Osteoblast (primary cell): ENCODE measurements around the gene UBN1. TPM values are rescaled to one million over a fixed set of nuclear protein-coding genes. Genes with fewer than 3 reads are reported as not detected.

ENCODE experiments used
- DNase-seq: peaks from one replicate; pipeline ENCODE4 v3.0.0; 2011; ENCODE audit warnings: low spot score, mixed read lengths; ENCODE audit not compliant: insufficient read length; ENCODE audit errors: missing footprints
- H2AFZ ChIP-seq: 2 replicates; pipeline ENCODE4 v1.6.0; 2011; ENCODE audit warnings: mild to moderate bottlenecking, low read length
- H3K27ac ChIP-seq: 2 replicates; pipeline ENCODE4 v1.5.1; 2011; ENCODE audit warnings: mild to moderate bottlenecking, low read depth, low read length, moderate library complexity
- H3K27me3 ChIP-seq: 2 replicates; pipeline ENCODE4 v1.6.0; 2012; ENCODE audit warnings: mild to moderate bottlenecking, control low read depth, inconsistent platforms, low read length, moderate library complexity; ENCODE audit not compliant: insufficient read depth
- H3K36me3 ChIP-seq: 2 replicates; pipeline ENCODE4 v1.5.1; 2011; ENCODE audit warnings: mild to moderate bottlenecking, low read length, control low read depth, moderate library complexity; ENCODE audit not compliant: insufficient read depth
- H3K4me1 ChIP-seq: 2 replicates; pipeline ENCODE4 v1.5.1; 2011; ENCODE audit warnings: mild to moderate bottlenecking, low read length, control low read depth, moderate library complexity; ENCODE audit not compliant: insufficient read depth
- H3K4me2 ChIP-seq: 2 replicates; pipeline ENCODE4 v1.6.0; 2011; ENCODE audit warnings: mild to moderate bottlenecking, low read length; ENCODE audit not compliant: insufficient read depth
- H3K4me3 ChIP-seq: fragments of 200-600 bp; sonication (generic); 3 replicates; pipeline ENCODE4 v1.5.1; 2012; ENCODE audit warnings: mild to moderate bottlenecking, low read length, inconsistent platforms; ENCODE audit not compliant: insufficient read depth
- H3K79me2 ChIP-seq: 2 replicates; pipeline ENCODE4 v1.6.0; 2012; ENCODE audit warnings: mild to moderate bottlenecking, low read length, control low read depth, inconsistent platforms; ENCODE audit not compliant: insufficient read depth
- H3K9me3 ChIP-seq: 2 replicates; pipeline ENCODE4 v1.5.1; 2011; ENCODE audit warnings: low read depth, low read length, control low read depth
- H4K20me1 ChIP-seq: 2 replicates; pipeline ENCODE4 v1.6.0; 2012; ENCODE audit warnings: mild to moderate bottlenecking, low read length, control low read depth; ENCODE audit not compliant: insufficient read depth
- total RNA-seq: library from RNA; depleted of rRNA; stranded (reverse); fragments of >200 nt; gene quantifications from 2 replicates; pipeline ENCODE4 v1.2.3, GENCODE V29; 2012
- TF ChIP-seq, protein P1 (sequence below): IDR thresholded peaks from 2 replicates; pipeline ENCODE4 v1.5.1; 2011; ENCODE audit warnings: mild to moderate bottlenecking, low read depth, low read length, moderate library complexity; ENCODE audit errors: extremely low read depth

UBN1 gene
- total RNA-seq, 1 donor, result 38.4 TPM

DNA sequence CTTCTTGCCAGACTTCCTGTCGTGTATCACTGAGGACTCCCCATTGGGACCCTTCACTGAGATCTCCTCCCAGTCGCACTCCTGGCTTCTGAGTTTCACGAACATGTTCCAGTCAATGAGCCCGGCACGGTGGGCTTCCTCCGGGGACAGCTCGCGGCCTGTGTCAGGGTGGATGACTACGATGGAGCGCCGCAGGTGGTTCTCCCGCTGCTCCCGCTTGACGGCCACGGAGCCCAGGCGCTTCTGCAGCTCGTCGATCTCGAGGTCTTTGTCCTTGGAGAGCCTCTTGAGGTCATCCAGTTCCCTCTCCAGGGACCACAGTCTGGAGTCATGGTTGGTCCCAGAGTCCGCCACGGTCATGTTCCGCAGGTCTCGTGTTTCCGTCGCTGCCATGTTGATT, 36.2 kb downstream of the UBN1 start:
- TF ChIP-seq, protein P1, sequence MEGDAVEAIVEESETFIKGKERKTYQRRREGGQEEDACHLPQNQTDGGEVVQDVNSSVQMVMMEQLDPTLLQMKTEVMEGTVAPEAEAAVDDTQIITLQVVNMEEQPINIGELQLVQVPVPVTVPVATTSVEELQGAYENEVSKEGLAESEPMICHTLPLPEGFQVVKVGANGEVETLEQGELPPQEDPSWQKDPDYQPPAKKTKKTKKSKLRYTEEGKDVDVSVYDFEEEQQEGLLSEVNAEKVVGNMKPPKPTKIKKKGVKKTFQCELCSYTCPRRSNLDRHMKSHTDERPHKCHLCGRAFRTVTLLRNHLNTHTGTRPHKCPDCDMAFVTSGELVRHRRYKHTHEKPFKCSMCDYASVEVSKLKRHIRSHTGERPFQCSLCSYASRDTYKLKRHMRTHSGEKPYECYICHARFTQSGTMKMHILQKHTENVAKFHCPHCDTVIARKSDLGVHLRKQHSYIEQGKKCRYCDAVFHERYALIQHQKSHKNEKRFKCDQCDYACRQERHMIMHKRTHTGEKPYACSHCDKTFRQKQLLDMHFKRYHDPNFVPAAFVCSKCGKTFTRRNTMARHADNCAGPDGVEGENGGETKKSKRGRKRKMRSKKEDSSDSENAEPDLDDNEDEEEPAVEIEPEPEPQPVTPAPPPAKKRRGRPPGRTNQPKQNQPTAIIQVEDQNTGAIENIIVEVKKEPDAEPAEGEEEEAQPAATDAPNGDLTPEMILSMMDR, result no peak
- Histone ChIP-seq H3K4me1 (peaks cover 7% of the 10 kb centered on the region), H3K4me3 (no peak overlapping the region), H3K9me3 (no peaks in the 10 kb centered on the region), H3K4me2 (no peak overlapping the region), H4K20me1 (peaks cover 15% of the 10 kb centered on the region), H3K27ac (no peak overlapping the region), H2AFZ (no peak overlapping the region), H3K27me3 (no peaks in the 10 kb centered on the region), H3K36me3 (peaks cover 74% of the 10 kb centered on the region), H3K79me2 (no peaks in the 10 kb centered on the region)
- DNase-seq, result peak; percentile 60

DNA sequence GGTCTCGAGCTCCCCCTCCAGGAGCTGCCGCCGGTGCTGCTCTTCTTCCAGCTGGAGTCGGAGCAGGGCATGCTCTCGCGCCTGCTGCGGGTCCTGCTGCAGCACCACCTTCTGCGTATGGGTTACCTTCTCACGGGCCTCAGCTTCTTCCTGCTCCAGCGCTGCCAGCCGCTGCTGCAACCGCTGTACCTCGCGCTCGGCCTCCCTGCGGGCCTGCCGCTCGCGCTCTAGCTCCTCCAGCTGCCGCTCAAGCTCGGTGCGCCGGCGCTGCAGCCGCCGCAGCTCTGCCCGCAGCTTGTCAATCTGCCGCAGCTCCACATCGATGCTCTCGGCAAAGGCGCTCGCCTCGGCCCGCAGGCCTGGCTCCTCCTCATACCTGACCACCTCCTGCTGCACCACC, 36.9 kb downstream of the UBN1 start:
- Histone ChIP-seq H2AFZ (no peak overlapping the region), H3K4me2 (no peak overlapping the region), H3K79me2 (no peaks in the 10 kb centered on the region), H3K9me3 (no peaks in the 10 kb centered on the region), H3K36me3 (peaks cover 71% of the 10 kb centered on the region), H4K20me1 (peaks cover 15% of the 10 kb centered on the region), H3K4me3 (no peak overlapping the region), H3K27ac (no peak overlapping the region), H3K27me3 (no peaks in the 10 kb centered on the region), H3K4me1 (peaks cover 4% of the 10 kb centered on the region)
- TF ChIP-seq, protein P1, result no peak
- DNase-seq, result peak; percentile 36

DNA sequence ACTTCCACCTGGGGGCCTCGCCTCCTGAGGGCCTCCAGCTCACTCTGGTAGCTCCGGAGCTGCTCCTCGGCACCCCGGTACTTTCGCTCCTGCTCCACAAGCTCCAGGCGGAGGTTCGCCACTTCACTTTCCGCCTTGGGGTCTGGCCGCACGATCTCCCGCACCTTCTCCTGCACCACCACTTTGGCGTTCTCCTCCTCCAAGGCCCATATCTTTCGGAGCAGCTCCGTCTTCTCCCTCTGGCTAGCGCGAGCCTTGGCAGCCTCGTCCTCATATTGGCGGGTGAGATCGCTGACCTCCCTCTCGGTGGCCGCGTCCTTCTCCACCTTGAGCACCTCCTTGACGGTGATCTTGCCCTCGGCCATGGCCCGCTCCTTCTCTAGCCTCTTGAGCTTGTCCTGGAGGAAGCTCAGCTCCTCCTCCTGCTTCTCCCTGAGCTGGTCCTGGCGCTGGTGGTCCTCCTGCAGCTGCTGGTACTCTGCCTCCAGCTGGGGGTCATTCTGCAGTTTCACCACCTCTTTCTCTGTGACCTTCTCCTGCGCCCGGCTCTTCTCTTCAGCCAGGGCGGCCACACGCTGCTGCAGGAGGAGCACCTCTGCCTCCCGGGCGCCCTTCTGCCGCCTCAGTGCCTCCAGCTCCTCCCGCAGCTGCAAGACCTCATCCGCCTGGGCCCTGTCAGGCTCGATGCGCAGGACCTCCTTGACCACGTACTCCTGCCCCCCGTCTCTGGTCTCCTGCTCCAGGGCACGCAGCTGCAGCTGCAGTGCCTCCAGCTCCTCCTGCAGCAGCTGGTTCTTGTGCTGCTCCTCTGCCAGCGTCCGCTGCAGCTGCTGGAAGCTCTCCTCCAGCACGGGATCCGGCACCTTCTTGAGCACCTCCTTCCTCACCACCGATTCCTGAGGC, 37.9 kb downstream of the UBN1 start:
- Histone ChIP-seq H4K20me1 (peaks cover 12% of the 10 kb centered on the region), H3K79me2 (no peaks in the 10 kb centered on the region), H3K4me3 (no peak overlapping the region), H3K9me3 (no peaks in the 10 kb centered on the region), H3K4me1 (peaks cover 4% of the 10 kb centered on the region), H2AFZ (no peak overlapping the region), H3K27ac (no peak overlapping the region), H3K4me2 (no peak overlapping the region), H3K36me3 (peaks cover 62% of the 10 kb centered on the region), H3K27me3 (no peaks in the 10 kb centered on the region)
- peak; percentile 74 for DNase-seq
- TF ChIP-seq, protein P1, result no peak

DNA sequence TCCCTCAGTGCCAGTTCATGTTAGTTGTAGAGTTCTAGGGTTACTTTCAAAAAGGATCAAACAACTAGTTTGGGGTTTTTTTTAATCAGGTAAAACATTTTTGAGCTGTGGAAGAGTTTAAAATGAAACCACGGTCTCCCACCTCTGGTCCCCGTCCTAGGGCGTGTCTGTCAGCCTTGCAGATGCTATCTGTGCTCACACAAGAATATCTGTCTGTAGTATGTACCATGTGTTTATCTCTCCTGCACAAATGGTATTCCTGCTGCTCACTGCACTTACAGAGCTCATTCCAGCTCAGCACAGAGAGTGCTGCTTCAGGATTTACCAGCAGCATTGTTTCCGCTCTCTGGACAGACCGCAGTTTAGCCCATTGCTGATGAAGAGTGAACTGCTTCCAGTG, 38.9 kb downstream of the UBN1 start:
- Histone ChIP-seq H2AFZ (no peak overlapping the region), H3K27me3 (no peaks in the 10 kb centered on the region), H3K9me3 (no peaks in the 10 kb centered on the region), H3K4me1 (peaks cover 4% of the 10 kb centered on the region), H3K79me2 (no peaks in the 10 kb centered on the region), H3K36me3 (peaks cover 53% of the 10 kb centered on the region), H3K27ac (no peak overlapping the region), H3K4me3 (no peak overlapping the region), H3K4me2 (no peak overlapping the region), H4K20me1 (peaks cover 12% of the 10 kb centered on the region)
- no peak for DNase-seq
- TF ChIP-seq, protein P1, result no peak
